DND-41 (cell line): ENCODE measurements around the gene MMP25.

Experiments
- ATAC-seq: fragments of 200-7000 bp; cut with Tn5 transposase; 3 replicates; pipeline ENCODE4 v1.9.1; 2021; ENCODE audit warnings: low read depth; ENCODE audit not compliant: insufficient read depth
- DNase-seq: peaks from one replicate; pipeline ENCODE4 v3.0.0-alpha.2; 2020
- H2AFZ ChIP-seq: 2 replicates; pipeline ENCODE4 v1.6.0; 2012; ENCODE audit warnings: low read depth, low read length
- H3K27ac ChIP-seq: 2 replicates; pipeline ENCODE4 v1.5.1; 2012; ENCODE audit warnings: low read length, inconsistent platforms
- H3K27me3 ChIP-seq: fragments of 200-600 bp; sonication (generic); 2 replicates; pipeline ENCODE4 v1.6.0; 2012; ENCODE audit warnings: low read length, mild to moderate bottlenecking, inconsistent platforms; ENCODE audit not compliant: insufficient read depth, poor library complexity
- H3K36me3 ChIP-seq: 2 replicates; pipeline ENCODE4 v1.5.1; 2012; ENCODE audit warnings: low read length, inconsistent platforms; ENCODE audit not compliant: insufficient read depth
- H3K4me1 ChIP-seq: 2 replicates; pipeline ENCODE4 v1.5.1; 2012; ENCODE audit warnings: mild to moderate bottlenecking, low read length; ENCODE audit not compliant: insufficient read depth
- H3K4me2 ChIP-seq: 2 replicates; pipeline ENCODE4 v1.6.0; 2012; ENCODE audit warnings: mild to moderate bottlenecking, moderate library complexity, low read length, inconsistent platforms; ENCODE audit not compliant: insufficient read depth
- H3K4me3 ChIP-seq, 2 experiments: fragments of 200-600 bp in 1 of 2; shearing (Covaris generic) in 1 of 2; 2 replicates each; pipeline ENCODE4 v1.5.1; 2012 to 2016; ENCODE audit warnings: inconsistent platforms in 2 of 2, low read length in 2 of 2, mild to moderate bottlenecking in 2 of 2, low read depth in 1 of 2, moderate library complexity in 1 of 2
- H3K79me2 ChIP-seq: 2 replicates; pipeline ENCODE4 v1.6.0; 2012; ENCODE audit warnings: low read length, inconsistent platforms; ENCODE audit not compliant: insufficient read depth
- H3K9ac ChIP-seq: 2 replicates; pipeline ENCODE4 v1.6.0; 2012; ENCODE audit warnings: low read depth, mild to moderate bottlenecking, inconsistent platforms, low read length, moderate library complexity
- H3K9me3 ChIP-seq: 2 replicates; pipeline ENCODE4 v1.5.1; 2012; ENCODE audit warnings: low read length, moderate library complexity, mild to moderate bottlenecking, inconsistent platforms; ENCODE audit not compliant: insufficient read depth, severe bottlenecking
- H4K20me1 ChIP-seq: 2 replicates; pipeline ENCODE4 v1.6.0; 2012; ENCODE audit warnings: low read length; ENCODE audit not compliant: insufficient read depth
- EZH2 ChIP-seq: IDR thresholded peaks from 3 replicates; pipeline ENCODE4 v1.6.1; 2012; ENCODE audit warnings: borderline replicate concordance, low read depth, mild to moderate bottlenecking, moderate library complexity, low read length, inconsistent platforms; ENCODE audit not compliant: severe bottlenecking
- TF ChIP-seq, protein P1 (sequence below): IDR thresholded peaks from 2 replicates; pipeline ENCODE4 v1.5.1; 2012; ENCODE audit warnings: borderline replicate concordance, low read length, moderate library complexity, mild to moderate bottlenecking; ENCODE audit not compliant: poor library complexity, severe bottlenecking; ENCODE audit errors: extremely low read depth

Gene MMP25

GRCh38 chr16:3001316-3001715 is 45.0 kb upstream of the MMP25 start:
- no peak overlapping the region for H3K27ac ChIP-seq
- no peaks in the 10 kb centered on the region for H3K27me3 ChIP-seq
- H3K36me3 ChIP-seq, result no peaks in the 10 kb centered on the region
- peaks cover 18% of the 10 kb centered on the region for H3K4me1 ChIP-seq
- DNase-seq (no peak), ATAC-seq (no peak)
- no peak overlapping the region for H3K9ac ChIP-seq
- no peaks in the 10 kb centered on the region for H3K9me3 ChIP-seq
- no peak for TF ChIP-seq EZH2
- TF ChIP-seq, protein P1, sequence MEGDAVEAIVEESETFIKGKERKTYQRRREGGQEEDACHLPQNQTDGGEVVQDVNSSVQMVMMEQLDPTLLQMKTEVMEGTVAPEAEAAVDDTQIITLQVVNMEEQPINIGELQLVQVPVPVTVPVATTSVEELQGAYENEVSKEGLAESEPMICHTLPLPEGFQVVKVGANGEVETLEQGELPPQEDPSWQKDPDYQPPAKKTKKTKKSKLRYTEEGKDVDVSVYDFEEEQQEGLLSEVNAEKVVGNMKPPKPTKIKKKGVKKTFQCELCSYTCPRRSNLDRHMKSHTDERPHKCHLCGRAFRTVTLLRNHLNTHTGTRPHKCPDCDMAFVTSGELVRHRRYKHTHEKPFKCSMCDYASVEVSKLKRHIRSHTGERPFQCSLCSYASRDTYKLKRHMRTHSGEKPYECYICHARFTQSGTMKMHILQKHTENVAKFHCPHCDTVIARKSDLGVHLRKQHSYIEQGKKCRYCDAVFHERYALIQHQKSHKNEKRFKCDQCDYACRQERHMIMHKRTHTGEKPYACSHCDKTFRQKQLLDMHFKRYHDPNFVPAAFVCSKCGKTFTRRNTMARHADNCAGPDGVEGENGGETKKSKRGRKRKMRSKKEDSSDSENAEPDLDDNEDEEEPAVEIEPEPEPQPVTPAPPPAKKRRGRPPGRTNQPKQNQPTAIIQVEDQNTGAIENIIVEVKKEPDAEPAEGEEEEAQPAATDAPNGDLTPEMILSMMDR, result no peak
- H3K79me2 ChIP-seq, result no peaks in the 10 kb centered on the region
- no peak overlapping the region for H3K4me3 ChIP-seq
- no peak overlapping the region for H3K4me2 ChIP-seq
- H4K20me1 ChIP-seq, result no peaks in the 10 kb centered on the region
- no peak overlapping the region for H2AFZ ChIP-seq

DNA sequence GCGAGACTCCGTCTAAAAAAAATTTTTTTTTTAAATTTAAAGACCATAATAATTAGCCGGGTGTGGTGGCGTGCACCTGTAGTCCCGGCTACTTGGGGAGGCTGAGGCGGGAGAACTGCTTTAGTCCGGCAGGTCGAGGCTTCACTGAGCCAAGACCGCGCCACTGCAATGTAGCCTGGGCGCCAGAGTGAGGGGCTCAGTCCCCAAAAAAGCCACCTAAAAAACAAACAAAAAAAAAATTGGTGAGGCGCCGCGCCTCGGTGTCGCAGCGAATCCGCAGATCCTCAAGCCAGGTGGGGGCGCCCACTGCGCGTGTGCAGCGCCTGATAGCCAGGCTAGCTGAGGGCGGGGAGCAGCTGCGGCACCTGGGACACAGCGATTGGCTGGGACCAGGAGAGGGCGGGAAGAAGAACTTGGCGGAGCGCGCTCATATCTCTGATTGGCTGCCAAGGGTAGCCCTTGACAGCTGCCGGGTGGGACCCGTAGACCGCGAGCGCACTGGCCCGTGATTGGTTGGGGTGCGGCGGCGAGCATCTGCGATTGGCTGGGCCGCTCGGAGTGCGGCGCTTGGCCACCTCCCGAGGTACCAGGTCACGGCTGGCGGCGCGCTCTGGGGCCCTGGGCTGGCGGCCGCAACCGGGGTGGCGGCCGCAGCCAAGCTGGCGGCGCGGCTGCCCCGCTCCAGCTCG is 42.6 kb upstream of the MMP25 start:
- Histone ChIP-seq H4K20me1 (peaks cover 5% of the 10 kb centered on the region; the same call in 1 of the 2 replicates), H3K9ac (peak overlapping the region; percentile 55; the same call in 1 of the 2 replicates), H3K27me3 (no peaks in the 10 kb centered on the region), H2AFZ (peak overlapping the region; percentile 88), H3K4me1 (peaks cover 42% of the 10 kb centered on the region), H3K9me3 (no peaks in the 10 kb centered on the region), H3K36me3 (no peaks in the 10 kb centered on the region), H3K4me2 (peak overlapping the region; percentile 83), H3K79me2 (no peaks in the 10 kb centered on the region), H3K27ac (no peak overlapping the region), H3K4me3 (peak overlapping the region in 1 of 2 experiments; percentile 61; a peak in 2 of 4 replicates)
- DNase-seq, result peak; percentile 99
- TF ChIP-seq EZH2, result no peak
- TF ChIP-seq, protein P1, result peak; percentile 75
- peak; percentile 98 for ATAC-seq

GRCh38 chr16:3004319-3004718 is 42.0 kb upstream of the MMP25 start:
- Histone ChIP-seq H3K27me3 (no peaks in the 10 kb centered on the region), H3K27ac (no peak overlapping the region), H3K9ac (peak overlapping the region; percentile 55; the same call in 1 of the 2 replicates), H3K4me2 (peak overlapping the region; percentile 83; the same call in 1 of the 2 replicates), H3K36me3 (no peaks in the 10 kb centered on the region), H3K9me3 (no peaks in the 10 kb centered on the region), H3K4me3 (peak overlapping the region in 1 of 2 experiments; percentile 61; a peak in 2 of 4 replicates), H4K20me1 (peaks cover 5% of the 10 kb centered on the region; the same call in 1 of the 2 replicates), H2AFZ (no peak overlapping the region), H3K4me1 (peaks cover 48% of the 10 kb centered on the region), H3K79me2 (no peaks in the 10 kb centered on the region)
- TF ChIP-seq, protein P1, result no peak
- no peak for TF ChIP-seq EZH2
- ATAC-seq (no peak), DNase-seq (peak; percentile 30)
